ENCODE data around the gene FAM83C.

DNA sequence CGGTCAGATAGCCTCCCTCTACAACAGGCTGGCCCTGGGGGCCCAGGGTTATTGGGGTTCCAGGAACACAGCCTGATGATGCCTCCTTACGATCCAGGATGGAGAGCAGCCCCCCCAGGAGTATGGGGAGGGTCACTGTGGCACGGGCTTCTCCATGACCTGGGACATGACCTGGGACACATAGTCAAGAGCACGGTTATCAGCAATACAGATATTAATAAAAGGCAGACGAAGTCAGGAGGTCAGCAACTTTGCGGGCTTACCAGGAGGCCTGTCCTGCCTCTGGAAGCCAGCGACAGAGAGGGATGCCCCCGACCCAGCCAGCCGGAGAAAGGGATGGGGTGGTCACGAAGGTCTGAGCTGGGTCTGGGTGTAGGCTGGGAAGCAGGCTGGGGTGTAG is 15.1 kb downstream of the FAM83C start:
- no peak for TF ChIP-seq CTCF (IDR thresholded peaks at IDR 0.05; ENCODE audit: low read length)
- no peak for TF ChIP-seq EZH2 (optimal IDR thresholded peaks at IDR 0.05; ENCODE audit: low read depth, low read length)

All from MM.1S (cell line).